Stimulated activated CD4-positive, alpha-beta T cell treated with anti-CD3 and anti-CD28 coated beads, TNF-alpha, amount 100 ng/mL, for 24 hours (primary cell): ENCODE results near the gene C2CD4B.

Experiments used
- DNase-seq, 3 experiments: peaks; one replicate each; pipeline ENCODE4 v3.0.0-alpha.2; 2020; ENCODE audit warnings: low read depth in 3 of 3

The C2CD4B gene

GRCh38 chr15:62165104-62165792 lies at the start of gene C2CD4B:
Gene C2CD4B, minus strand, starts transcription at chr15:62165285. Its CDS starts 301 bp downstream, at chr15:62164984.
- peak in 2 of 3 experiments; percentile 6 to 41 for DNase-seq

GRCh38 chr15:62212741-62213140 lies 47.7 kb upstream of the C2CD4B start:
- DNase-seq = no peak

- DNase-seq = no peak
These were observed 46.3 kb upstream of the C2CD4B start for GRCh38 chr15:62211348-62211747.

- DNase-seq = no peak
These were observed 44.7 kb upstream of the C2CD4B start for GRCh38 chr15:62209821-62210220.

GRCh38 chr15:62209322-62209721 lies 44.2 kb upstream of the C2CD4B start:
- no peak for DNase-seq

GRCh38 chr15:62208884-62209283 lies 43.8 kb upstream of the C2CD4B start:
- no peak for DNase-seq

GRCh38 chr15:62208367-62208766 lies 43.3 kb upstream of the C2CD4B start:
- no peak for DNase-seq

GRCh38 chr15:62190675-62191074 lies 25.6 kb upstream of the C2CD4B start:
- DNase-seq = no peak

- no peak for DNase-seq
These were observed 25.2 kb upstream of the C2CD4B start for GRCh38 chr15:62190274-62190673.

- no peak for DNase-seq
These were observed 23.7 kb upstream of the C2CD4B start for GRCh38 chr15:62188744-62189143.

GRCh38 chr15:62187910-62188309 lies 22.8 kb upstream of the C2CD4B start:
- no peak for DNase-seq

- DNase-seq = no peak
These were observed 22.3 kb upstream of the C2CD4B start for GRCh38 chr15:62187425-62187824.

GRCh38 chr15:62186578-62186977 lies 21.5 kb upstream of the C2CD4B start:
- DNase-seq = no peak

GRCh38 chr15:62183130-62183529 lies 18.0 kb upstream of the C2CD4B start:
- no peak for DNase-seq

- no peak for DNase-seq
These were observed 8.1 kb upstream of the C2CD4B start for GRCh38 chr15:62173215-62173614.

- DNase-seq = no peak
These were observed 6.8 kb upstream of the C2CD4B start for GRCh38 chr15:62171882-62172281.

GRCh38 chr15:62165793-62166375 lies 799 bp upstream of the C2CD4B start:
- DNase-seq = no peak

GRCh38 chr15:62164396-62165103 lies 535 bp downstream of the C2CD4B start:
- DNase-seq = no peak

GRCh38 chr15:62164014-62164395 lies 1.1 kb downstream of the C2CD4B start:
- DNase-seq = no peak

- DNase-seq = no peak
These were observed 1.6 kb downstream of the C2CD4B start for GRCh38 chr15:62163397-62164013.

GRCh38 chr15:62153228-62153627 lies 11.9 kb downstream of the C2CD4B start:
- peak in 2 of 3 experiments; percentile 14 to 35 for DNase-seq

GRCh38 chr15:62150445-62150844 lies 14.6 kb downstream of the C2CD4B start:
- DNase-seq = no peak

GRCh38 chr15:62149729-62150128 lies 15.4 kb downstream of the C2CD4B start:
- no peak for DNase-seq
